PC-9 (cell line): ENCODE data around the gene MLANA. TPM values are rescaled to one million over a fixed set of nuclear protein-coding genes. Genes with fewer than 3 reads are reported as not detected.

Source experiments
- BruUV-seq: library from RNA; stranded (reverse); fragments of 400-500 nt; replicated peaks from 2 replicates; lab custom pipeline; 2021; lab: Mats Ljungman, UMichigan
- CTCF ChIA-PET: fragments of 300-600 bp; sonication (Branson Sonifier 250); formaldehyde crosslinking; loops from one replicate; lab custom pipeline; 2022; ENCODE audit warnings: antibody characterized with exemption; lab: Charles Lee
- POLR2A ChIA-PET: fragments of 300-600 bp; sonication (Branson Sonifier 250); formaldehyde crosslinking; loops from one replicate; lab custom pipeline; 2022; ENCODE audit warnings: antibody characterized with exemption; ENCODE audit not compliant: unreplicated experiment; lab: Charles Lee
- DNase-seq, 2 experiments: peaks; one replicate each; pipeline versions ENCODE4 v3.0.0 to v3.0.0-alpha.2; 2015 to 2022; ENCODE audit warnings: mixed read lengths in 1 of 2
- H2AFZ ChIP-seq: fragments of 200-600 bp; sonication (generic); 2 replicates; pipeline ENCODE4 v1.8.1; 2017; ENCODE audit warnings: antibody characterized with exemption
- H3F3A ChIP-seq: fragments of 200-600 bp; sonication (generic); 2 replicates; pipeline ENCODE4 v1.8.1; 2017; ENCODE audit warnings: antibody characterized with exemption, mild to moderate bottlenecking, low read depth; ENCODE audit not compliant: insufficient read depth
- H3K27ac ChIP-seq: fragments of 200-600 bp; sonication (generic); 2 replicates; pipeline ENCODE4 v1.6.1; 2016; ENCODE audit warnings: mixed run types
- H3K27me3 ChIP-seq: fragments of 200-600 bp; sonication (generic); 2 replicates; pipeline ENCODE4 v1.6.1; 2016; ENCODE audit warnings: low read depth, mixed run types; ENCODE audit not compliant: insufficient read depth
- H3K36me3 ChIP-seq: fragments of 200-600 bp; sonication (generic); 2 replicates; pipeline ENCODE4 v1.6.1; 2016; ENCODE audit warnings: low read depth, mixed run types
- H3K4me1 ChIP-seq: fragments of 200-600 bp; sonication (generic); replicated peaks from 2 replicates; pipeline ENCODE4 v1.6.1; 2016; ENCODE audit warnings: mixed run types; ENCODE audit not compliant: insufficient read depth
- H3K4me2 ChIP-seq: fragments of 200-600 bp; sonication (generic); 2 replicates; pipeline ENCODE4 v1.6.1; 2017; ENCODE audit warnings: mixed run types
- H3K4me3 ChIP-seq: fragments of 200-600 bp; sonication (generic); 2 replicates; pipeline ENCODE4 v1.6.1; 2016; ENCODE audit warnings: mixed run types
- H3K79me2 ChIP-seq: fragments of 200-600 bp; sonication (generic); 2 replicates; pipeline ENCODE4 v1.6.1; 2017; ENCODE audit warnings: low read depth, mixed run types
- H3K9me2 ChIP-seq: fragments of 200-600 bp; sonication (generic); 2 replicates; pipeline ENCODE4 v1.8.1; 2017; ENCODE audit warnings: mild to moderate bottlenecking; ENCODE audit not compliant: insufficient read depth
- H3K9me3 ChIP-seq: fragments of 200-600 bp; sonication (generic); 2 replicates; pipeline ENCODE4 v1.8.1; 2016; ENCODE audit warnings: low read depth; ENCODE audit not compliant: insufficient read depth
- H4K20me1 ChIP-seq: fragments of 200-600 bp; sonication (generic); 2 replicates; pipeline ENCODE4 v1.8.1; 2017; ENCODE audit not compliant: insufficient read depth
- EZH2 ChIP-seq: fragments of 200-600 bp; sonication (generic); IDR thresholded peaks from 2 replicates; pipeline ENCODE4 v1.8.0; 2017; ENCODE audit warnings: antibody characterized with exemption, low read depth
- intact Hi-C: fragments of 100-400 bp; cut with micrococcal nuclease; formaldehyde crosslinking; loops from one replicate; pipeline ENCODE4 v1.10.0; 2022; ENCODE audit not compliant: unreplicated experiment
- total RNA-seq: library from RNA; stranded (reverse); gene quantifications from 2 replicates; pipeline ENCODE4 v1.2.3, GENCODE V29; 2021
- TF ChIP-seq, protein P1 (sequence below): fragments of 200-600 bp; sonication (generic); conservative IDR thresholded peaks from 2 replicates; pipeline ENCODE4 v1.6.1; 2017; ENCODE audit warnings: mixed run types, antibody characterized with exemption, mild to moderate bottlenecking, moderate library complexity

MLANA gene
- total RNA-seq, 1 experiment from 2014 or later: not detected

DNA sequence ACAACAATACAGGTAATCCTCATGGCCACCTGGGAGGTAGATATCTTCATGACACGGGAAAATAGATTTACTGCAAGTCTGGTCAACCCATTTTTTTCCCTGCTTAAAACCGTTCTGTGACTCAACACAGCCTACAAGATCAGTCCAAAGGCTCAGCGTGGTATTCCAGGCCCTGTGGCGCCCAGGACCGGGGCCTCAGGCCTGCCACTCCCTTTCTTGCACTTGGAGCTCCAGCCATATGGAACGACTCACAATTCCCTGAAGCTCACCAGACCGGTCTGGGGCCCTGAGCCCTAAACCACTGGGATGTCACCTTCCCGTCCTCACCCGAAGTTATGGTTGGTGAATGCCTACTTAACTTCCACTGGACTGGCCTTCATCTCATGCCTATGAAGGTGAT, 6.5 kb upstream of the MLANA start:
- intact Hi-C loops: loop anchor here (10.0 kb wide), 1 partner anchor 421 kb away; no protein-coding TSS in a partner anchor
- POLR2A ChIA-PET: interaction anchor here (0.7 kb wide), 1 partner anchor 39 kb away, joined by 5 read pairs; no protein-coding TSS in a partner anchor

DNA sequence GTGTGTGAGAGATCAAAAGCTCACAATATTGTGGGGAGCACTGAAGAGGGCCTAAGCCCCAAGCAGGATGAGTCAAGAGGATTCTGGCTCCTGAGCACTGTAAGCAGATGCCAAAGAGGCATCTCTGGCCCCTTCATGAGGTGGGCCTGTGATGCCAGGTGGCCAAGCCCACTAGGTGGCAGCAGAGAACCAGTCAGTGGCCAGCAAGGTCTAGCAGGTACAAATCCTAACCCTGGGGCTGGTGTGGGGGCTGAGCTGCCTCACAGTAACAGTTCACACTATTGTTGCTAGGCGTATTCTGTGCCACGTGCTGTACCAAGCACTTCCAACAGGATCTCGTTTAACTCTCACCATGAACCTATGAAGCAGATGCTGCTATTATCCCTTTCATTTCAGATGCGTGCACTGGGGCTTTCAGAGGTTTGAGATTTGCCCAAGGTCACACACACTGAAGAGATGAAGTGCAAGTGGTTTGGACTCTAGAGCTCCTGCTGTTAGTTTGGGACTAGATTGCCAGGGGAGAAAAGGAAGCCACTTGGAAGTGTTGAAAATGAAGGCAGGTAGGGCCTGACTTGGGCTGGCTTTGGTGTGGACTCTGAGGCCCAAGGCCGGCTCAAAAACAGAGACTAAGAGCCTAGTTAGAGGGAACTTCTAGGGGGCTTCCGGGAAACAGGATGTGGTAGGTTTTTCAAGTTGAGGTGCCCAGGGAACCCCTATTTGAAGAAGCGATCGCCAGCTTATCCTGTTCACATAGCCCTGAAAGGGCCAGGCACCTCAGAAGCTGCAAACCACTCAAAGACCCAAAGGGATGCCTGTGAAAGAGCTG, 4.4 kb upstream of the MLANA start:
- ChIA-PET POLR2A (interaction anchor here (0.6 kb wide), 1 partner anchor 42 kb away, joined by 5 read pairs; no protein-coding TSS in a partner anchor), CTCF (interaction anchor here (0.6 to 1.4 kb wide), 5 partner anchors 47 to 420 kb away, joined by 3 to 12 read pairs (median 6); no protein-coding TSS in a partner anchor)
- H3F3A ChIP-seq: no peaks in the 10 kb centered on the region
- H3K4me1 ChIP-seq: peaks cover 11% of the 10 kb centered on the region
- no peaks in the 10 kb centered on the region for H4K20me1 ChIP-seq
- no TSS peak for BruUV-seq
- TF ChIP-seq, protein P1, sequence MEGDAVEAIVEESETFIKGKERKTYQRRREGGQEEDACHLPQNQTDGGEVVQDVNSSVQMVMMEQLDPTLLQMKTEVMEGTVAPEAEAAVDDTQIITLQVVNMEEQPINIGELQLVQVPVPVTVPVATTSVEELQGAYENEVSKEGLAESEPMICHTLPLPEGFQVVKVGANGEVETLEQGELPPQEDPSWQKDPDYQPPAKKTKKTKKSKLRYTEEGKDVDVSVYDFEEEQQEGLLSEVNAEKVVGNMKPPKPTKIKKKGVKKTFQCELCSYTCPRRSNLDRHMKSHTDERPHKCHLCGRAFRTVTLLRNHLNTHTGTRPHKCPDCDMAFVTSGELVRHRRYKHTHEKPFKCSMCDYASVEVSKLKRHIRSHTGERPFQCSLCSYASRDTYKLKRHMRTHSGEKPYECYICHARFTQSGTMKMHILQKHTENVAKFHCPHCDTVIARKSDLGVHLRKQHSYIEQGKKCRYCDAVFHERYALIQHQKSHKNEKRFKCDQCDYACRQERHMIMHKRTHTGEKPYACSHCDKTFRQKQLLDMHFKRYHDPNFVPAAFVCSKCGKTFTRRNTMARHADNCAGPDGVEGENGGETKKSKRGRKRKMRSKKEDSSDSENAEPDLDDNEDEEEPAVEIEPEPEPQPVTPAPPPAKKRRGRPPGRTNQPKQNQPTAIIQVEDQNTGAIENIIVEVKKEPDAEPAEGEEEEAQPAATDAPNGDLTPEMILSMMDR: peak; percentile 81
- TF ChIP-seq EZH2: no peak
- no peak overlapping the region for H3K4me2 ChIP-seq
- H3K27ac ChIP-seq: no peak overlapping the region
- no peak overlapping the region for H2AFZ ChIP-seq
- H3K79me2 ChIP-seq: no peaks in the 10 kb centered on the region
- no peaks in the 10 kb centered on the region for H3K27me3 ChIP-seq
- no peaks in the 10 kb centered on the region for H3K9me2 ChIP-seq
- H3K9me3 ChIP-seq: no peaks in the 10 kb centered on the region
- peak; percentile 41 to 65 for DNase-seq
- intact Hi-C loops: loop anchor here (1.0 to 10.0 kb wide), 4 partner anchors 53 to 418 kb away; partner anchors contain the start of gene ERMP1
- no peak overlapping the region for H3K4me3 ChIP-seq
- H3K36me3 ChIP-seq: no peaks in the 10 kb centered on the region

More for the DNA sequence above, 6.5 kb upstream of the MLANA start:
- Histone ChIP-seq H3K27me3 (no peaks in the 10 kb centered on the region), H3K9me2 (no peaks in the 10 kb centered on the region), H3K79me2 (no peaks in the 10 kb centered on the region), H4K20me1 (no peaks in the 10 kb centered on the region), H3K4me1 (peaks cover 27% of the 10 kb centered on the region), H3K36me3 (no peaks in the 10 kb centered on the region), H3K4me2 (0 out of 2 replicates have a peak overlapping the region, but pooled peaks have one; percentile 11), H3K9me3 (no peaks in the 10 kb centered on the region), H2AFZ (no peak overlapping the region), H3K27ac (peak overlapping the region; percentile 14; the same call in 1 of the 2 replicates), H3K4me3 (no peak overlapping the region), H3F3A (peaks cover 14% of the 10 kb centered on the region; the same call in 1 of the 2 replicates)
- CTCF ChIA-PET: interaction anchor here (0.8 kb wide), 1 partner anchor 223 kb away, joined by 4 read pairs; no protein-coding TSS in a partner anchor
- DNase-seq: peak; percentile 19 to 61
- TF ChIP-seq, protein P1: no peak
- no peak for TF ChIP-seq EZH2
- BruUV-seq: no TSS peak

DNA sequence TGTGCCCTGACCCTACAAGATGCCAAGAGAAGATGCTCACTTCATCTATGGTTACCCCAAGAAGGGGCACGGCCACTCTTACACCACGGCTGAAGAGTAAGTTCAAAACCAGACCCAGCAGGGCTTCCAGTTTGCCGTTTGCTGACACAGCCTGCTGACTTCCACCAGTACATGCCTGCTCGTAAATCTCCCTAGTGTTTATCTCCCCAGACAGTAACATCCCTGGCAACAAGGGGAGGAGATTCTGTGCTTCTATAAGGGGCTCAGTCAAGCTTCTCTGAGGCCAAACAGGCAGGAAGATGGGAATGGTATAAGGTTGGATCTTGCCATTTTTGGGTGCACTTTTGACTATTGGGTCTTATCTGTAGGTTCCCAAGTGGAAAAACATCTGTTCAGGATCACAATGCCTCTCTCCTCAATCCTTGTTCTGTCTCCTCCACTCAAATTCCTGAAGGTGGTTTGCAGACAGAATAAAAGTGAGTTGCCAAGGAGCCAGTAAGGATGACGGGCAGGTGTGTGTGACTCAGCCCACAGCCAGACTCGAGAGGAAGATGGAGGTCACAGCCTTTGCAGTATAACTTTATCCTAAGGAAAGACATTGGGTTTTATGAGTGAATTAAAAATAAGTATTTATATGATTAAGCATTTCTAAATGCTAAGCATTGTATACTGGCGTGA, 1.9 kb downstream of the MLANA start:
- H3K9me3 ChIP-seq: no peaks in the 10 kb centered on the region
- ChIA-PET POLR2A (no interaction called here), CTCF (no interaction called here)
- no TSS peak for BruUV-seq
- intact Hi-C loops: no loop called here
- no peak overlapping the region for H2AFZ ChIP-seq
- H3K4me1 ChIP-seq: no peaks in the 10 kb centered on the region
- H3F3A ChIP-seq: no peaks in the 10 kb centered on the region
- H3K27ac ChIP-seq: no peak overlapping the region
- no peaks in the 10 kb centered on the region for H3K79me2 ChIP-seq
- no peaks in the 10 kb centered on the region for H3K9me2 ChIP-seq
- no peaks in the 10 kb centered on the region for H3K36me3 ChIP-seq
- H3K4me3 ChIP-seq: no peak overlapping the region
- H3K4me2 ChIP-seq: no peak overlapping the region
- TF ChIP-seq EZH2: no peak
- TF ChIP-seq, protein P1: no peak
- DNase-seq: no peak
- H4K20me1 ChIP-seq: no peaks in the 10 kb centered on the region
- no peaks in the 10 kb centered on the region for H3K27me3 ChIP-seq
